ENCODE data around the gene SLC35F6. TPM values are rescaled to one million over a fixed set of nuclear protein-coding genes. Genes with fewer than 3 reads are reported as not detected.

The SLC35F6 gene
- total and polyA plus RNA-seq, 2 donors (not counting 3 experiments of a cell fraction or from before 2014, with no cell fraction given), result 34.6 to 39.8 TPM

GRCh38 chr2:26729311-26729710, 34.8 kb upstream of the SLC35F6 start:
- Histone ChIP-seq H3K27ac (ENCODE audit: insufficient read depth, low read depth, low read length) (no peak overlapping the region), H3K4me1 (ENCODE audit: control insufficient read depth, extremely low read depth, insufficient read depth, low read length) (peaks cover 3% of the 10 kb centered on the region), H3K9me1 (replicated peaks; ENCODE audit: control insufficient read depth, extremely low read depth, insufficient read depth, low read length) (no peaks in the 10 kb centered on the region), H3K79me2 (ENCODE audit: control insufficient read depth, insufficient read depth, low read length) (no peaks in the 10 kb centered on the region), H3K9ac (replicated peaks; ENCODE audit: extremely low read depth, insufficient read depth, low read length) (no peak overlapping the region), H3K4me2 (ENCODE audit: insufficient read depth, low read length) (no peak overlapping the region), H2AFZ (ENCODE audit: low read depth, low read length) (no peak overlapping the region), H3K36me3 (ENCODE audit: control insufficient read depth in 2 of 2, extremely low read depth in 1 of 2, insufficient read depth in 2 of 2, low read length in 2 of 2) (no peaks in the 10 kb centered on the region), H4K20me1 (replicated peaks; ENCODE audit: control insufficient read depth, extremely low read depth, insufficient read depth, low read length) (no peaks in the 10 kb centered on the region), H3K27me3 (ENCODE audit: control insufficient read depth in 2 of 2, insufficient read depth in 2 of 2, low read length in 2 of 2) (peaks cover 0 to 10% of the 10 kb centered on the region in 2 experiments), H3K9me3 (replicated peaks; ENCODE audit: control insufficient read depth, insufficient read depth, low read length) (no peaks in the 10 kb centered on the region), H3K4me3 (replicated peaks in 1 of 3; ENCODE audit: insufficient read depth in 1 of 3, low read depth in 1 of 3, low read length in 3 of 3) (no peak overlapping the region)
- POLR2A ChIA-PET, result no interaction called here
- BruUV-seq (replicated peaks), result no TSS peak
- CTCF ChIA-PET, result interaction anchor here (1.5 to 3.2 kb wide), 2 partner anchors 16 to 122 kb away, joined by 8 to 12 read pairs; no protein-coding TSS in a partner anchor
- intact Hi-C loops (cut with micrococcal nuclease), result no loop called here
- dilution Hi-C loops (cut with MboI; ENCODE audit: extremely low pct_ligation_motif_present, low sequenced_read_pairs), result no loop called here
- TF ChIP-seq GATA2 (IDR thresholded peaks at IDR 0.05; ENCODE audit: insufficient read depth, insufficient read length, low read depth, low read length), result no peak
- no peak for TF ChIP-seq JUN (IDR thresholded peaks at IDR 0.05; ENCODE audit: borderline replicate concordance, insufficient read depth, insufficient read length, low read depth)
- no peak for TF ChIP-seq MAX (IDR thresholded peaks at IDR 0.05; ENCODE audit: insufficient read depth, insufficient read length)
- TF ChIP-seq EZH2 (IDR thresholded peaks at IDR 0.05; ENCODE audit: borderline replicate concordance, low read depth, low read length, severe bottlenecking), result no peak
- TF ChIP-seq POLR2AphosphoS5 (IDR thresholded peaks at IDR 0.05; ENCODE audit: insufficient read depth, low read depth, low read length), result no peak
- DNase-seq (ENCODE audit: low read depth, low spot score) (no peak), FAIRE-seq (no peak)

GRCh38 chr2:26730549-26731344, 33.3 kb upstream of the SLC35F6 start:
- H3K9ac ChIP-seq (replicated peaks; ENCODE audit: extremely low read depth, insufficient read depth, low read length), result no peak overlapping the region
- peaks cover 0 to 10% of the 10 kb centered on the region in 2 experiments for H3K27me3 ChIP-seq (ENCODE audit: control insufficient read depth in 2 of 2, insufficient read depth in 2 of 2, low read length in 2 of 2)
- dilution Hi-C loops (cut with MboI; ENCODE audit: extremely low pct_ligation_motif_present, low sequenced_read_pairs) (no loop called here), intact Hi-C loops (cut with micrococcal nuclease) (no loop called here)
- no peak overlapping the region for H3K27ac ChIP-seq (ENCODE audit: insufficient read depth, low read depth, low read length)
- H2AFZ ChIP-seq (ENCODE audit: low read depth, low read length), result no peak overlapping the region
- H4K20me1 ChIP-seq (replicated peaks; ENCODE audit: control insufficient read depth, extremely low read depth, insufficient read depth, low read length), result no peaks in the 10 kb centered on the region
- ChIA-PET CTCF (interaction anchor here (1.1 to 5.4 kb wide), 5 partner anchors 10 to 153 kb away, joined by 3 to 39 read pairs (median 3); no protein-coding TSS in a partner anchor), POLR2A (no interaction called here)
- no peak overlapping the region for H3K4me3 ChIP-seq (replicated peaks in 1 of 3; ENCODE audit: insufficient read depth in 1 of 3, low read depth in 1 of 3, low read length in 3 of 3)
- no peaks in the 10 kb centered on the region for H3K4me1 ChIP-seq (ENCODE audit: control insufficient read depth, extremely low read depth, insufficient read depth, low read length)
- H3K79me2 ChIP-seq (ENCODE audit: control insufficient read depth, insufficient read depth, low read length), result no peaks in the 10 kb centered on the region
- DNase-seq (ENCODE audit: low read depth, low spot score), result no peak
- H3K9me1 ChIP-seq (replicated peaks; ENCODE audit: control insufficient read depth, extremely low read depth, insufficient read depth, low read length), result no peaks in the 10 kb centered on the region
- H3K4me2 ChIP-seq (ENCODE audit: insufficient read depth, low read length), result no peak overlapping the region
- H3K9me3 ChIP-seq (replicated peaks; ENCODE audit: control insufficient read depth, insufficient read depth, low read length), result no peaks in the 10 kb centered on the region
- TF ChIP-seq POLR2A (IDR thresholded peaks at IDR 0.05; ENCODE audit: low read depth, low read length), result no peak
- TF ChIP-seq MYC (IDR thresholded peaks at IDR 0.05; ENCODE audit: low read depth, low read length), result no peak
- no peak for TF ChIP-seq EZH2 (IDR thresholded peaks at IDR 0.05; ENCODE audit: borderline replicate concordance, low read depth, low read length, severe bottlenecking)
- TF ChIP-seq POLR2AphosphoS5 (IDR thresholded peaks at IDR 0.05; ENCODE audit: insufficient read depth, low read depth, low read length), result no peak
- TF ChIP-seq CTCF (IDR thresholded peaks at IDR 0.05; ENCODE audit: extremely low read depth in 1 of 2, insufficient read depth in 1 of 2, low read depth in 1 of 2, low read length in 2 of 2), result no peak
- TF ChIP-seq MAX (IDR thresholded peaks at IDR 0.05; ENCODE audit: insufficient read depth, insufficient read length), result no peak
- TF ChIP-seq FOS (IDR thresholded peaks at IDR 0.05; ENCODE audit: borderline replicate concordance, insufficient read depth, low read length), result no peak
- TF ChIP-seq JUN (IDR thresholded peaks at IDR 0.05; ENCODE audit: borderline replicate concordance, insufficient read depth, insufficient read length, low read depth), result no peak
- TF ChIP-seq GATA2 (IDR thresholded peaks at IDR 0.05; ENCODE audit: insufficient read depth, insufficient read length, low read depth, low read length), result no peak
- FAIRE-seq, result no peak
- no peaks in the 10 kb centered on the region for H3K36me3 ChIP-seq (ENCODE audit: control insufficient read depth in 2 of 2, extremely low read depth in 1 of 2, insufficient read depth in 2 of 2, low read length in 2 of 2)
- BruUV-seq (replicated peaks), result no TSS peak

All from endothelial cell of umbilical vein (primary cell).